Inflammatory macrophage (primary cell): ENCODE data around the gene ADAMTS10.
A peak's percentile ranks its signal among the peaks of the same experiment; 100 is the strongest.
"Not testable (repeated sequence)": the region's sequence is repeated elsewhere in the genome, so short reads cannot be mapped to it uniquely, and the experiment has no call there.

Source experiments
- DNase-seq, 2 donors: peaks; one replicate each; pipeline ENCODE4 v3.0.0-alpha.2; 2020 to 2022

Gene ADAMTS10

DNA sequence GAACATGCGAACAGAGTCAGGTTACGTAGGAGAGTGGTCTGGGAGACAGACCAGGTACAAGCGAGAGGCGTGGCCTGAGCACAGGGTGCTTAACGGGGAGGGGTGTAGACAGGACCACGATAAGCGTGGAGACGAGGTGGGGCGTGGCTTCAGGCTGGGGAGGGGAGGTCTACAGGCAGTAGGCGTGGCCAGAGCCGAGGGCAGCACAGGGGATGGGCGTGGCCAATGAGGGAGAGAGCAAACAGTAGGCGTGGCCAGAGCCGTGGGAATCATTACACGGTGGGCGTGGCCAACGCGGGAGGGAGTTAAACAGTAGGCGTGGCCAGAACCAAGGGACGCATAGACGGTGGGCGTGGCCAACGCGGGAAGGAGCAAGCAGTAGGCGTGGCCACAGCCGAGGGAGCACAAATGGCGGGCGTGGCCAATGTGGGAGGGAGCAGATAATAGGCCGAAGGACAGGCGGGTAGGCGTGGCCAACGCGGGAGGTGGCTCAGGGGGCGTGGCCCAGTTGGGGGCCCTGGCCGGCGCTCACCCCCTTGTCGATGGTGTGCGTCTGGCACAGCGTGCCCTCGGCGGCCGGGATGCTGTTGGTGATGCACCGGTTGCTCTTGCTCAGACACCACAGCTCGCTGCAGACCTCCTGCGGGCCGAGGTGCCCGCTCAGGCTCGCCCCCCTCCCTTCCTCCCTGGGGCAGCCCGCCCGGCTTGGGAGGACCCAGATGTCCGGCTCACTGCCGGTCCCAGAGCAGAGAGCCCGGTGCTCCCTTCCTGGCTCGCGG, 18.1 kb downstream of the ADAMTS10 start:
- peak; percentile 42 to 69 for DNase-seq

DNA sequence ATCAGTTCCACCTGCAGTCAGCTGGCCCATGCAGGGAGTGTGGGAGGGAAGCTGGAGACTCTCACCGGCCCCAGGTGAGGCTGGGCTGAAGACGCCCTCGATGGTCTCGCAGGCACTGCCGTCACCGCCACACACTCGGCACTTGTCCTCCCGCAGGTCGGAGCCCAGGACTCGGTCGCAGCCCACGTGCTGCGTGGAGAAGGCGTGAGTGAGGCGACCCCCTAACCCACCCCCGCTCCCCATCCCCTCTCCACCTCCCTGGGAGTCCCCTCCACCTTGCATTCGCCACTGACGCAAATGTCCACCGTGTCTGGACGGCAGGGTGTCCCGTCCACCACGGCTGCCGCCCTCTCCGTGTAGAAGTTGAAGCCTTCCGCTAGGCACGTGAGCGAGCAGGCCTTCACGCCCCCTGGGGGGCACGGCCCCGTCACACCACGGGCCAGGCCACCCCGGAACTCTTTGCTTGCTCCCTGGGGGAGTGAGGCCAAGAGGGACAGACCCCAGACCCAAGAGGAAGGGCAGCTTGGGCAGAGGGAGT, 21.3 kb downstream of the ADAMTS10 start:
- no peak for DNase-seq

DNA sequence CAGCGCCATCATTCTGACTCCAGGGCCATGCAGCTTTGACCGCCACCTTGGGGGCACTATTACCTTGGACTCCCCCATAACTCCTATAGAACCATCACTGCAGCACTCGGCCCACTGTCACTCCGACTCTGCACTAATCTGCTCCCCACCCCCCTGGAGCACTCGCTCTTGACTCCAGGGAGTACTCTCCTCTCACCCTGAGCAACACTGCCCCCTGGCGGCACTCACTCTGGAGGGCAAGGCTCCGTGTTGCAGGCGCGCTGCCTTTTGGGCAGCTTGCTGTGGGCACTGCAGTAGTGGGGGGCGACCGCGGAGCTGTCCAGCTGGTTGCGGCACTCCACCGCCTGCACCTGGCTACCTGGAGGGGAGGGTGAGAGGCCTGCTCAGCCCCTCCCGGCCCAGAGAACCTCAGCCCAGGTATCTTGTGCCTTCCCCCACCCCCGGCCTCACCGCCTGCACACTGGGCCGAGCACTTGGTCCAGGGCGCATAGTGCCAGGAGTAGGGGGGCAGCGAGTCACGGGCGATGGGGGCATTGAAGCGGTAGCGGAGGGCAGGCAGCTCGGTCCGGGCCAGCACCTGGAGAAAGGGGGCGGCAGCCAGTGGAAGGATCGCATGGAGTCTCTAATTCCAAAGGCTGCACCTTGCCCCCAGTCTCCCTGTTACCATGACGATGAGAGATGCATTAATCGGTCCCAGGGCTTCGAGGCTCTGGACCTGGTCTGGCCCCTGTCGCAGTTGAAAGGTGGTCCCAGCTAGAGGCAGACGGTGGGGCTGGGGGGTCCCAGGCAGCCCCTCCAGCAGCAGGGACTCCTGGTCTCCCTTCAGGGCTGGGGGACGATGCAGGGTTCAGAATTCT, 24.4 kb downstream of the ADAMTS10 start:
- DNase-seq: peak in 1 of 2 donors; percentile 34

DNA sequence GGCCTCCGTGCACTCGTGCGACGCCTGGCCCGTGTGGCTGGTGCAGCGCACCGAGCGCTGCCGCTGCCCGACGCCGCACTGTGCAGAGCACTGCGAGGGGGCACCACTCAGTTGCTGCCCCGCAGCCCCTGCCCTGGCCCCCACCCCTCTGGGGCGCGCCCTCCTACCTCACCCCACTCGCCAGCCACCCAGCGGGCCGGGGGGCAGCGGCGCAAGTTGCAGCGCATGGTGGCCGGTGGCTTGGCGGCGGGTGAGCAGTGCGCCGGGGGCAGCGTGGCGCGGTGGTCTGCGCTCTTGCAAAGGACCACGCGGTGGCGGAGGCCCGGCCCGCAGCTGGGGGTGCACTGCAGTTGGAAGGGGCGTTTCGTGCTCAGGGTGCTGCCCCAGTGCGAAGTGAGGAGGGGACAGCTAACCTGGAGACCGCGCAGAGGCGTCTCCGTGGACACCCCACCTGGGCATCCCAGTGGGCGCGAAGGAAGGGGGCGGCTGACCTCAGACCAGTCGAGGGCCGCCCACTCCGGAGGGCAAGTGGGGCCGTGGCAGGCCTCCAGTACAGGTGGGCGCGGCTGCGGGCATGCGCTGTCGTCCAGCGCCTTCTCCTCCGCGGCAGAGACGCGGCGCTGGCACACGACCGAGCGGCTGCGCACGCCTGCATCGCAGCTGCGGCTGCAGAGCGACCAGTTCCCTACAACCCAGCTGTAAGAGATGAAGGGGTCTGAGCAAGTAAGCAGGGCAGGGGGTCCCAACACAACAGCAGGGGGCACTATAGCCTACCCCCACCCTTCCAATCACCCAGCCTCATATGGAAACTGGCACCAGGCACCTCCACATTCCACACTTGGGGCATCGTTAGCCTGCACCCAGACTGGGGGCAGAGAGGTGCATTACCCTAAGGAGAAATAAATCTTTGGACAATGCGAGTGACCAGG, 25.3 kb downstream of the ADAMTS10 start:
- no peak for DNase-seq

DNA sequence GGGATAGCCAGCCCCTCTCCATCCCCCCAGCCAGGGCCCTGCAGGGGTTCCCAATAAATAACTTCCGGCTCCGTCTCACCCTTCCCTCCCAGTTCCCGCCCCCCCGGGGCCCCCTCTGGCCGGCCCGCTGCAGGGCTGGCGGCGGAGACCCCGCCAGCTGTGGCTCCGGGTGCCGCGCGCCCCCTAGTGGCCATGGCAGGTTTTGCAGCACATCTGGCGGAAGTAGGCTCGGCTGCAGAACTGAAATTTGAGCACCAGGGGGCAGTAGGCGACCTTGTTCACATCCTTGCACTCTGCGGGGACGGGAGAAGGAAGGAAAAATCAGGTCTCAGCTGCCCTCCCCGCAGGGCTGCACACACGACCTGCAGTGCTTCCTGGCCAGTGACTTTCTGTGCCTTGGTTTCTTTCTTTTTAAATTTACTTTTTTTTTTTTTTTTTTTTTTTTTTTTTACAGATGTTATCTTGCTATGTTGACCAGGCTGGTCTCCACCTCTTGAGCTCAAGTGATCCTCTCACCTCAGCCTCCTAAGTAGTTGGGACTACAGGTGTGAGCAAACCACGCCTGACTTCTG, 29.7 kb downstream of the ADAMTS10 start:
- peak; percentile 78 to 85 for DNase-seq

DNA sequence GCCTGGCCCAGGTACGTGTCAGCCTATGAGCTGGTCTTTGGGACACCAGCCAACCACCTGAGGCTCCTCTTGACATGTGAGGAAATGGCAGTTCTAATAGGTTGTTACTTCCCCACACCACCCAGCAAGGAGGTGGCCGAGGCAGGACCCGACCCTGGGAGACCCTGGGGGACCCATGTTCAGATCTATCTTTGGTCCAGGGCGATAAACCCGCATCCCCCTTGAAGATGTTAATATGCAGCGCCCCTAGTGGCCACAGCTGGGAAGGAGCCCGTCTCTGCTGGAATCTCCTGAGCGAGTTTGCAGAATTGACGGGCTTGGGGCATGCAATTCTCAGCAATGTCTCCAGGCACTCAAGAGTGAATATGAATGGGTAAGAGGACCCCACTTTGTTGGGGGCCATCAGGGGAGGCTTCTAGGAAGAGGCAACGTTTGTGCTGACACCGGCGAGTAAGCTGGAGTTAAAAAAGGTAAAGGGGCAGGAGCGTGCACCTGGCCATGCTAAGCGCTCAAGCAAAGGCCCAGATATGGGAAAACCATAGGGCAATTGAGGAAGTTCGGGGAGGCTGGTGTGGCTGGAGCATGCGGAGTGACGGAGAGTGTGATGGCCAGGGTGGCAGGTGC, 31.8 kb downstream of the ADAMTS10 start:
- DNase-seq: peak; percentile 77 to 86

DNA sequence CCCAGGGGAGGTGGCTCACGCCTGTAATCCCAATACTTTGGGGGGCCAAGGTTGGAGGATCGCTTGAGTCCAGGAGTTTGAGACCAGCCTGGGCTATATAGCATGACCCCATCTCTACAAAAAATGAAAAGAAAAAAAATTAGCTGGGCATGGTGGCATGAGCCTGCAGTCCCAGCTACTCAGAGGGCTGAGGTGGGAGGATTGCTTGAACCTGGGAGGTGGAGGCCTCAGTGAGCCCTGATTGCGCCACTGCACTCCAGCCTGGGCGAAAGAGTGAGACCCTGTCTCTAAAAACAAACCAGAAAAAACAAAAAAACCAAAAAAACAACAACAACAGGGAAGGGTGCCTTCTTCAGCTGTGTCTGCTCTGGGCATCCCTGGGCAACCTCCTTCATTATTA, 32.8 kb downstream of the ADAMTS10 start:
- DNase-seq: no peak

DNA sequence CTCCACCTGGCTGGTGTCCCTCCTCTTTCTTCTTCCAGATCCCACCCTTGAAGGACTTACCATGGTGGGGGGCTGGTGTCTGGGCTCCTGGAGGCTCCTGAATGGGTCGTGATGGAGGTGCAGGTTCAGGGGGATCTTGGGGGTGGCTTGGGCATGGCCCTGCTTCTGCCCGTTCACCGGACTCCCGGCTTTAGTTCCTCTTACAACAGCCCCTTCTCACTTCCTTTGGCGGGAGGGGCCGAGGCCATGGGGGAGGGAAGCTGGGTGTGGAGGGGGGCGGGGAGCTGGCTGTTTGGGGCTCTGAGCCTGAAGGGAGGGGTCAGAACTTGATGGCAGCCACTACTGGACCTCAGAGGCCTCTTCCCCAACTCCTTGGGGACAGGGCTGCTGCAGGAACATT, 33.3 kb downstream of the ADAMTS10 start, which contains the start of gene MYO1F:
Gene MYO1F (minus strand): TSS at position 196 of the 400 bp plus-strand sequence. CDS start 133 bp downstream, at position 63.
- peak; percentile 80 to 87 for DNase-seq

DNA sequence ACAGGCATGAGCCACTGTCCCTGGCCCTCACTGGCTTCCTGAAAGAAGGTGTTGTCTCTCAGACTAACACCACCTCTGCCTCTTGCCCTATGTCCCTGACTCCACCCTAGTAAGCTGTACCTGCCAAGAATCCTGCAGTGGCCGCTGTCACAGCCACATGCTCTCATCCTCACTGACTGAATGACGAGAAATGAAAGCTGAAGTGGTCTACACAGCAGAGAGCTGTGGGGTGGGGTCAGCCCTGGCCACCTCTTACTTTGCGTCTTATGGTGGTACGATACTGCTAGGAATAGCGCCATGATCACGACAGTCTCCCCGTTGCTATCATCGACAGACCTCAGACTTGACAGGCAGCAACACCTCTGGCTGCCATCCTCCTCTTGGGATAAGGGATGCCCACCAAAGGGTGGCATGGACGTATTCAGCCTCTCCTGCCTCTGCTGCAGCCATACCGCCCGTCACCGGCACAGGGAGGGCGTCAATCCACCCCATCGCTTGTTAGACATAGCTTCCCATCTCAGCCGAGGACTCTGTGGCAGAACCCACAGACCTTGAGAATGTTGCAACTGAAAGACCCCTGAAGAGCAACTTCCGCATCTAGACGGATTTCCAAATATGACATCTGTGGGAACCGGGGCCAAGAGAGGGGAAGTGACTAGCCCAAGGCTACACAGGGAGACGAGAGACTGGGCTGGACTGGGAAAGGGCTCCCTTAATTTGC, 34.1 kb downstream of the ADAMTS10 start:
- DNase-seq: peak; percentile 85 to 87

DNA sequence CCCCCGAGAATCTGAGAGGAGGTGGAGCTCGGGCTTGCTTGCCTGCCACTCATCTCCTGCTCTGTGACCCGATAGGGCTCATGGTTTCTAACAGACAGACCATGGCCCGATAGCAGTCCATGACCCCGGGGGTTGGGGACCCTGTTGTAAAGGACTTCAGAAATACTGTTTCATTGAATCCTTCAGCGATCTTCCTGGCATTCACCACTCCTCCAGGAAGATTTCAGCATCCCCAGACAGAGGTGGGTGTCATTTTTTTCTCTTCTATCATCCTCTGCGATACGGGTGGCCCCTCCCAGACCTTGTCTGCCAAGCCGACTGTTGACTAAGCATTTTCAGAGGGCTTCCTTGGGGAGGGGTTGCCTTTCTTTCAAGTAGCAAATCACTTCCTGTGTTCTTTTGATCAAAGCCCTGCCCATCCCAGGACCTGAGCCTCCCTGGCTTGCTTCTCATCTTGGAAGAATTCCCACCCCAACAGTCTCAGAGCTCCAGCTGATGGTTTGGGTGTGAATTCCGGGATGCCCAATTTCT, 35.0 kb downstream of the ADAMTS10 start:
- peak; percentile 29 to 45 for DNase-seq

DNA sequence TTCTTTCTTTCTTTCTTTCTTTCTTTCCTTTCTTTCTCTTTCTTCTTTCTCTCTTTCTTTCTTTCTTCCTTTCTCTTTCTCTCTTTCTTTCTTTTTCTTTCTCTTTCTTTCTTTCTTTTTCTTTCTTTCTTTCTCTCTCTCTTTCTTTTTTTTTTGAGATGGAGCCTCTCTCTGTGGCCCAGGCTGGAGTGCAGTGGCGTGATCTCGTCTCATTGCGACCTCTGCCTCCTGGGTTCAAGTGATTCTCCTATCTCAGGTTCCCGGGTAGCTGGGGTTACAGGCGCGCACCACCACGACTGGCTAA, 35.9 kb downstream of the ADAMTS10 start:
- not testable (repeated sequence) for DNase-seq

DNA sequence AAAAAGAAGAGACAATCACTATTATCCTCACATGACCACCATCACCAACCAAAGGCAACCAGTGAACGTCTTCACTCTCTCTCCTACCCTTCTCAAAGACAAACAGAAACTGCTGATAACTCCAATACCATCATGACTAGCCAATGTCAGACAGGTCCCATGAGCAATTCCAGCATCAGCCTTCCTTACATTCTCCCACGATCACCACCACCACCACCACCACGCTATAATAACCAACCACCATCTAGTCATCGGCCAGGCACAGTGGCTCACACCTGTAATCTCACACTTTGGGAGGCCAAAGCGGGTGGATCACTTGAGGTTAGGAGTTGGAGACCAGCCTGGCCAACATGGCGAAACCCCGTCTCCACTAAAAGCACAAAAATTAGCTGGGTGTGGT, 37.2 kb downstream of the ADAMTS10 start:
- DNase-seq: peak in 1 of 2 donors; percentile 19

DNA sequence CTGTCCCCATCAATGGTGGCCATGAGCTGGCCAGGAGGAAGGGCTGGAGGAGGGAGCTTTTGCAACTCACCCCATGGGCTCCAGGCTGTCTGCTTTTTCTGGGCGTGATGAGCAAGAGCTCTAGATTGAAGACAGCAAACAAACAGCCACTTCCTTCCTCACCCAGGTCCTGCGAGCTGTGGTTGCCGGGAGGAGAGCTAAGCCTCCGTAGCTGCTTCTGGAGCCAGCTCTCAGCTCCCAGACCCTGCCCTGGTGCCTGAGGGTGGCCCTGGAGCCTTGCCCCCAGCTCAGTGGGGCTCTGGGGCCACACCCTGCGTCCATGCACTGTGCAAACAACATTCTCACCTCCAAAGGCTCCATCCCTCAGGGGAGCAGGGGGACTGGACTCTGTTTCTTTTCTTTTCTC, 39.5 kb downstream of the ADAMTS10 start:
- peak; percentile 92 to 93 for DNase-seq

DNA sequence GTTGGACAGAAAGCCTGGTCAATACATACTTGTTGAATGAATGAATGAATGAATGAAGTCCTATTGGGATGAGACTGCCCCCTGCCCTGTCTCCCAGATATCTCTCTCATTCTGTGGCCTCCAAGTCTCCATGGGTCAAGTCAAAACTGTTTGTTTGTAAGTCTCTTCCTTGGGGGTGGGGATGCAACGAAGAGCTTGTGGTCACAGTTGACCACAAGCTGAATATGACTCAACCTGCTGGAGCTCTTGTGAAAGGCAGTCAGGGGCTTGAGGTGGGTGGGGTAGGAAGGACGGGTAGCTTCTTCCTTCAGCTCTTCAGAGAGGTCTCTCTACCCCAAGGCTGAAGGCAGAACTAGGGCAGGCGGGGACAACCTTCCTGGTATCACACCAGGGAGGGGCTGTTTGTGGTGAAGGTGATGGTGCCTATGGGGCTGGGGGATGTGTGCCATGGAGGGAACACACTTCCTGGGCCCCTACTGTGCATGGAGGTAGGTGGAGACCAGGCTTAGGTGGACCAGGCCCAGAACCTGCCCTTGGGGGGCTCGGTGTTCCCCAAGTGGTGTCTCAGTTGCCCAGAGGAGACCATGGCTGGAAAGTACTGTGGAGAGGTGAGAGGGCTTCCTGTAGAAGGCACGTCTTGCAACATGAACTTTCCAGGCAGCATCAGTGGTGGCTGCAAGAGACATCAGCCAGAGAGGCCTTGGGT, 41.3 kb downstream of the ADAMTS10 start:
- peak; percentile 97 for DNase-seq

DNA sequence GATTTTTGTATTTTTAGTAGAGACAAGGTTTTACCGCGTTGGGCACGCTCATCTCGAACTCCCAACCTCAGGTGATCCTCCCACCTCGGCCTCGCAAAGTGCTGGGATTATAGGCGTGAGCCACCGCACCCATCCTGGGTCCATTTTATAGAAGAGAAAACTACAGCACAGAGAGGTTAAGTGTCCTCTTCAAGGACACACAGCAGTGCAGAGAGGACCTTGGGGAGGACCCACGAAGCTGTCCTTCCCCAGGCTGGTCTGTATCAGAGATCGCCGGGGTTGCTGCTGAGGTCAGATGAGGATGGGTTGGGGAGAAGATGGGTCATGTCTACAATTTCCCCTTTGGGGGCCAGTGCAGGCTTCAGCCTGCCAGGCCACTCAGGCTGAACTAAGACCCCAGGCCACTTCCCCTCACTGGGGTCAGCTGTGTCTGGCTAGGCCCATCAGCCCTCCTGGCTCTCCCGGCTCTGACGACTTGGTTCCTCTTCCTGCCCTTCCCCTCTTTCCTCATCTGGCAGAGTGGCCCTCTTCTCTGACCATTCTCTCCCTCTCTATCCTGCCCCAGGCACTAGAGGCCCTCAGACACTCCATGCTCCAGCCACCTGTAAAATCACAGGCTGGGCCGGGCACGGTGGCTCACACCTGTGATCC, 42.9 kb downstream of the ADAMTS10 start:
- DNase-seq: peak; percentile 88 to 89

DNA sequence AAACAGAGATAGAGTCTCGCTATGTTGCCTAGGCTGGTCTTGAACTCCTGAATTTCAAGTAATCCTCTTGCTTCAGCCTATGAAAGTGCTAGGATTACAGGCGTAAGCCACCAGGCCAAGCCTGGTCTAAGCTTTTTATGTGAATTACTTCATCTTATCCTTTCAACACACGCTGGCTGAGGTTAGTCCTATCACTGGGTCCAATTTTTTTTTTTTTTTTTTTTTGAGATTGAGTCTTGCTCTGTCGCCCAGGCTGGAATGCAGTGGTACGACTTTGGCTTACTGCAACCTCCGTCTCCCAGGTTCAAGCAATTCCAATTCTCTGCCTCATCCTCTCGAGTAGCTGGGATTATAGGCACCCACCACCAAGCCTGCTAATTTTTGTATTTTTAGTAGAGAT, 43.7 kb downstream of the ADAMTS10 start:
- DNase-seq: peak; percentile 65 to 70

DNA sequence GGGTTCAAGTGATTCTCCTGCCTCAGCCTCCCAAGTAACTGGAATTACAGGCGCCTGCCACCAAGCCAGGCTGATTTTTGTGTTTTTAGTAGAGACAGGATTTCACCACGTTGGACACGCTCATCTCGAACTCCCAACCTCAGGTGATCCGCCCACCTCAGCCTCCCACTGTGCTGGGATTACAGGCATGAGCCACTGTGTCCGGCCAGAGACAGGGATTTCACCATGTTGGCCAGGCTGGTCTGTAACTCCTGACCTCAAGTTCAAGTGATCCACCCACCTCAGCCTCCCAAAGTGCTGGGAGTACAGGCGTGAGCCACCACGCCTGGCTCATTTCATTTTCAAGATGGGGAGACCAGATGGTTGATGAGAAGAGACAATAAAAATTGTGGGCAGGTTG, 45.6 kb downstream of the ADAMTS10 start:
- peak; percentile 77 to 93 for DNase-seq

DNA sequence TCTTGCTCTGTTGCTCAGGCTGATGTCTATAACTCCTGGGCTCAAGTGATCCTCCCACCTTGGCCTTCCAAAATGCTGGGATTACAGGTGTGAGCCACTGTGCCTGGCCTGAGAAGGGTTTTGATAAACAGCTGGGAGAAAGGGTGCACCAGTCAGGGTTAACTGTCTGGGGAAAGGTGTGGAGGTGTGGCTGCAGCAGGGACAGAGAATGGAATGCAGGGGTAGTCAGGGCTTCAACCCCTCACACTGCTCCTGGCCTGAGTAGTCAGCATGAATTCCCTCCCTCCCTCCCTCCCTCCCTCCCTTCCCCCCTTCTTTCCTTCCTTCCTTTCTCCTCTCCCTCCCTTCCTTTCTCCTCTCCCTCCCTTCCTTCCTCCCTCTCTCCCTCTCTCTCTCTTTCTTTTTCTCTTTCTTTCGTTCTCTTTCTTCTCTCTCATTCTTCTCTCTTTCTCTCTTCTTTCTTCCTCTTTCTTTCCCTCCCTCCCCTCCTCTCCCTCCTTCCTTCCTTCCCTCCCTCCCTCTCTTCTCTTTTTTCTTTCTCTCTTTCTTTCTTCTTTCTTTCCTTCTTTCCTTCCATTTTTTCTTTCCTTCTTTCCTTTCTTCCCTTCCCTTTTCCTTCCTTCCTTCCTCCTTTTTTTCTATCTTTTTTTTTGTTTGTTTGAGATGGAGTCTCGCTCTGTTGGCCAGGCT, 49.3 kb downstream of the ADAMTS10 start:
- DNase-seq: no peak

DNA sequence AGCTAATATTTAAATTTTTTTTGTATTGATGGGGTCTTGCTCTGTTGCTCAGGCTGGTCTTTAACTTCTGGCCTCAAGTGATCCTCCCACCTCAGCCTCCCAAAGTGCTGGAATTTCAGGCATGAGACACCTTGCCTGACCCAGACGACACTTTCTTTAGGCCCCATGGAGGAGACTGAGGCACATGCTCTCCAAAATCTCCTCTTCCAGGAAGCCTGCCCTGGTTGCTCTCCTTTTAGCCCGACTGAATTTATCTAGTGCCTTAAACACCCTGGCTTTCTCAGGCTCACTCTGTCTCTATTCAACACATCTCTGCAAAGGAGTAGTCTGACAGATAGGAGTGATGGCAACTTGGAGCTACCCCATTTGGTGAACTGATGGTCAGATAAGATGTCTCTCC, 52.2 kb downstream of the ADAMTS10 start:
- no peak for DNase-seq
